B cell (primary cell): Measurements from ENCODE around the gene ANTKMT. TPM values are rescaled to one million over a fixed set of nuclear protein-coding genes. Genes with fewer than 3 reads are reported as not detected.
A peak's percentile ranks its signal among the peaks of the same experiment; 100 is the strongest.

Source experiments
- ATAC-seq: fragments of 200-7000 bp; cut with Tn5 transposase; one replicate; pipeline ENCODE4 v1.10.0; 2021; ENCODE audit warnings: low read depth, mild to moderate bottlenecking, moderate number of reproducible peaks, moderate library complexity
- CTCF ChIA-PET: fragments of 350-600 bp; sonication (Branson Sonifier 250); formaldehyde crosslinking; loops from one replicate; lab custom pipeline; 2021; ENCODE audit warnings: antibody characterized with exemption, inconsistent platforms; lab: Charles Lee
- POLR2A ChIA-PET: fragments of 350-600 bp; sonication (Branson Sonifier 250); formaldehyde crosslinking; loops from one replicate; lab custom pipeline; 2021; ENCODE audit warnings: antibody characterized with exemption; lab: Charles Lee
- DNase-seq: peaks from one replicate; pipeline ENCODE4 v3.0.0; 2013
- H2AFZ ChIP-seq: 2 replicates; pipeline ENCODE4 v1.6.1; 2012; ENCODE audit warnings: mild to moderate bottlenecking, low read depth, low read length; ENCODE audit not compliant: insufficient read depth, poor library complexity, severe bottlenecking
- H3K27ac ChIP-seq, 2 donors: 1 replicate in 1 of 2; 2 replicates in 1 of 2; pipeline ENCODE4 v1.5.1; 2012 to 2013; ENCODE audit warnings: low read length in 2 of 2, mild to moderate bottlenecking in 2 of 2, moderate library complexity in 1 of 2
- H3K27me3 ChIP-seq, 4 experiments: fragments of 200-600 bp in 1 of 4; sonication (generic) in 1 of 4; replicated peaks in 1 of 4; 1 replicate in 2 of 4; 2 replicates in 2 of 4; pipeline versions ENCODE4 v1.6.1 to v1.7.0; 2013 to 2016; ENCODE audit warnings: low read length in 3 of 4, mild to moderate bottlenecking in 2 of 4, mixed read lengths in 1 of 4, moderate library complexity in 1 of 4; ENCODE audit not compliant: insufficient read depth in 4 of 4, control insufficient read depth in 3 of 4; ENCODE audit errors: control extremely low read depth in 1 of 4
- H3K36me3 ChIP-seq, 2 experiments: replicated peaks in 1 of 2; 1 replicate in 1 of 2; 2 replicates in 1 of 2; pipeline versions ENCODE4 v1.6.1 to v1.7.1; 2013; ENCODE audit warnings: low read length in 1 of 2; ENCODE audit not compliant: insufficient read depth in 2 of 2, control insufficient read depth in 1 of 2; ENCODE audit errors: control extremely low read depth in 1 of 2, extremely low read depth in 1 of 2
- H3K4me1 ChIP-seq, 2 donors: fragments of 200-600 bp in 1 of 2; sonication (generic) in 1 of 2; 1 replicate in 1 of 2; 2 replicates in 1 of 2; pipeline versions ENCODE4 v1.5.1 to v1.6.1; 2013 to 2017; ENCODE audit warnings: low read length in 2 of 2; ENCODE audit not compliant: control insufficient read depth in 2 of 2, insufficient read depth in 2 of 2
- H3K4me2 ChIP-seq: replicated peaks from 2 replicates; pipeline ENCODE3; 2012; ENCODE audit warnings: mild to moderate bottlenecking, low read depth, low read length; ENCODE audit not compliant: poor library complexity, severe bottlenecking
- H3K4me3 ChIP-seq, 5 experiments: fragments of 200-600 bp in 1 of 5; sonication (generic) in 1 of 5; 1 replicate in 3 of 5; 2 replicates in 2 of 5; pipeline versions ENCODE4 v1.5.1 to v1.7.0; 2011 to 2016; ENCODE audit warnings: low read length in 4 of 5, mild to moderate bottlenecking in 4 of 5, low read depth in 2 of 5, control low read depth in 1 of 5, moderate library complexity in 1 of 5; ENCODE audit not compliant: insufficient read depth in 1 of 5; ENCODE audit errors: control extremely low read depth in 1 of 5, extremely low read depth in 1 of 5
- H3K79me2 ChIP-seq: fragments of 200-600 bp; sonication (generic); one replicate; pipeline ENCODE4 v1.6.0; 2016; ENCODE audit warnings: low read length; ENCODE audit not compliant: control insufficient read depth, insufficient read depth
- H3K9ac ChIP-seq: fragments of 200-600 bp; sonication (generic); 2 replicates; pipeline ENCODE4 v1.6.1; 2017; ENCODE audit warnings: mild to moderate bottlenecking, low read length, moderate library complexity
- H3K9me3 ChIP-seq, 3 donors: one replicate each; pipeline versions ENCODE4 v1.6.1 to v1.7.1; 2013; ENCODE audit warnings: low read length in 2 of 3; ENCODE audit not compliant: control insufficient read depth in 2 of 3, insufficient read depth in 1 of 3; ENCODE audit errors: control extremely low read depth in 1 of 3
- H4K20me1 ChIP-seq: 2 replicates; pipeline ENCODE4 v1.6.0; 2012; ENCODE audit warnings: mild to moderate bottlenecking, low read length; ENCODE audit not compliant: insufficient read depth, control insufficient read depth, poor library complexity, severe bottlenecking
- H3K27ac Mint-ChIP-seq: one replicate; pipeline ENCODE4 v1.8.0; 2021; ENCODE audit warnings: mixed read lengths
- H3K27me3 Mint-ChIP-seq: one replicate; pipeline ENCODE4 v1.8.0; 2021; ENCODE audit warnings: mixed read lengths
- H3K4me1 Mint-ChIP-seq: one replicate; pipeline ENCODE4 v1.8.0; 2021; ENCODE audit warnings: mixed read lengths
- H3K4me3 Mint-ChIP-seq: one replicate; pipeline ENCODE4 v1.8.0; 2021; ENCODE audit warnings: mixed read lengths
- H3K9me3 Mint-ChIP-seq: one replicate; pipeline ENCODE4 v1.8.0; 2022; ENCODE audit warnings: mixed read lengths; ENCODE audit not compliant: insufficient read depth
- EZH2 ChIP-seq: IDR thresholded peaks from 2 replicates; pipeline ENCODE4 v1.6.1; 2012; ENCODE audit warnings: borderline replicate concordance, low read depth, mild to moderate bottlenecking, moderate library complexity, low read length; ENCODE audit not compliant: insufficient read depth, poor library complexity, severe bottlenecking
- WGBS: methylation state at CpG from one replicate; pipeline ENCODE4 v1.1.5; 2013; ENCODE audit warnings: missing lambda C conversion rate; ENCODE audit not compliant: insufficient coverage; 5-methylcytosine and 5-hydroxymethylcytosine counted together
- intact Hi-C: fragments of 100-400 bp; cut with micrococcal nuclease; formaldehyde crosslinking; loops from one replicate; pipeline ENCODE4 v1.10.0; 2022
- polyA plus RNA-seq: library from polyadenylated mRNA; depleted of rRNA; stranded (reverse); fragments of >200 nt; gene quantifications from 2 replicates; pipeline ENCODE4 v1.2.3, GENCODE V29; 2012
- total RNA-seq, 2 donors: library from RNA; stranded (reverse); fragments of 120-200 nt in 1 of 2; gene quantifications; 1 replicate in 1 of 2; 2 replicates in 1 of 2; pipeline versions ENCODE4 v1.2.3 to v1.2.4, GENCODE V29; 2013 to 2022
- TF ChIP-seq, protein P1 (sequence below): fragments of 200-600 bp; IDR thresholded peaks from one replicate; pipeline ENCODE4 v1.8.0; 2022; ENCODE audit warnings: antibody characterized with exemption, mild to moderate bottlenecking

Gene ANTKMT
- total and polyA plus RNA-seq, 2 donors (not counting 1 experiment from before 2014, with no cell fraction given), result 41.0 to 54.1 TPM

DNA sequence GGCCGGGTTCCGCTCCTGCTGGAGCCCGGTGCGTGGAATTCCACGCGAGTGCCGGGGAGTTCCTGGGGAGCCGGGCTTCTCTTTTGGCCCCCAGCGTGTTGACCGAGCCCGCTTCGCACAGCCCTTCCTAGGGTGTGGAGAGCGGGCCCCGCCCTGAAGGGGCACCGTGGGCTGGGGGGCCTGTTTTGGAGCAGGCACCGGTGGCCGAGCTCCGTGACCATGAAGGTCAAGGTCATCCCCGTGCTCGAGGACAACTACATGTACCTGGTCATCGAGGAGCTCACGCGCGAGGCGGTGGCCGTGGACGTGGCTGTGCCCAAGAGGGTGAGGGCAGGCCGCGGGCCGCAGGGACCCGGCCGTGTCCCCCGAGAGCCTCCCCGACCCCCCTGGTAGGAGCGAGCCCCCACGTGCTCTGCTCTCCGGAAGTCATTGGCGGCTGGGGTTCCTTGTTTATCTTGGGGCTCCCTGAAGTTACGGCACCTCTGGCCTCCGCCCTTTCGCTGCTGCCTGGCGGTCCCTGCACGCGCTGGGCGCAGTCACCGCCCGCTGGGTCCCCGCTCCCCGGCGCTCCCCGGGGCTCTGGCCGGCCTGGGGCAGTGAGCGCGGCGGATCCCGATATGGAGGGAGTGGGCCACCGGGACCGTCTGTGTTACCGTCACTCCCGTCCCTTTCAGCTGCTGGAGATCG, 6.5 kb downstream of the ANTKMT start:
- H3K9me3 Mint-ChIP-seq, result no peaks in the 10 kb centered on the region
- H2AFZ ChIP-seq, result peak overlapping the region; percentile 62
- ATAC-seq, result peak; percentile 21

More for the DNA sequence above, 6.5 kb downstream of the ANTKMT start:
- Histone ChIP-seq H3K4me2 (peak overlapping the region; percentile 97), H3K9ac (peak overlapping the region; percentile 86), H4K20me1 (peaks cover 14% of the 10 kb centered on the region), H3K4me1 (peaks cover 10 to 28% of the 10 kb centered on the region in 2 donors), H3K79me2 (no peaks in the 10 kb centered on the region), H3K36me3 (peaks cover 0 to 13% of the 10 kb centered on the region in 2 experiments), H3K27me3 (no peaks in the 10 kb centered on the region), H3K9me3 (no peaks in the 10 kb centered on the region), H3K4me3 (peak overlapping the region; percentile 42 to 81 (median 70)), H3K27ac (peak overlapping the region; percentile 73 to 87)
- DNase-seq, result peak; percentile 69
- ChIA-PET CTCF (interaction anchor here (0.8 to 1.8 kb wide), 6 partner anchors 9 to 57 kb away, joined by 3 to 5 read pairs (median 4); partner anchors contain the start of gene CIAO3), POLR2A (interaction anchor here (1.2 to 1.5 kb wide), 3 partner anchors 8 to 13 kb away, joined by 8 to 11 read pairs (median 11); partner anchors contain the start of gene CIAO3)
- H3K27ac Mint-ChIP-seq, result no peak overlapping the region
- TF ChIP-seq, protein P1, sequence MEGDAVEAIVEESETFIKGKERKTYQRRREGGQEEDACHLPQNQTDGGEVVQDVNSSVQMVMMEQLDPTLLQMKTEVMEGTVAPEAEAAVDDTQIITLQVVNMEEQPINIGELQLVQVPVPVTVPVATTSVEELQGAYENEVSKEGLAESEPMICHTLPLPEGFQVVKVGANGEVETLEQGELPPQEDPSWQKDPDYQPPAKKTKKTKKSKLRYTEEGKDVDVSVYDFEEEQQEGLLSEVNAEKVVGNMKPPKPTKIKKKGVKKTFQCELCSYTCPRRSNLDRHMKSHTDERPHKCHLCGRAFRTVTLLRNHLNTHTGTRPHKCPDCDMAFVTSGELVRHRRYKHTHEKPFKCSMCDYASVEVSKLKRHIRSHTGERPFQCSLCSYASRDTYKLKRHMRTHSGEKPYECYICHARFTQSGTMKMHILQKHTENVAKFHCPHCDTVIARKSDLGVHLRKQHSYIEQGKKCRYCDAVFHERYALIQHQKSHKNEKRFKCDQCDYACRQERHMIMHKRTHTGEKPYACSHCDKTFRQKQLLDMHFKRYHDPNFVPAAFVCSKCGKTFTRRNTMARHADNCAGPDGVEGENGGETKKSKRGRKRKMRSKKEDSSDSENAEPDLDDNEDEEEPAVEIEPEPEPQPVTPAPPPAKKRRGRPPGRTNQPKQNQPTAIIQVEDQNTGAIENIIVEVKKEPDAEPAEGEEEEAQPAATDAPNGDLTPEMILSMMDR, result no peak
- no peak for TF ChIP-seq EZH2
- intact Hi-C loops, result loop anchor here (1.0 to 5.0 kb wide), 2 partner anchors 61 to 885 kb away; partner anchors contain the start of genes CHTF18, CRAMP1, IFT140 and RPUSD1
- WGBS, result under 1% methylated on average over 61 of the region's 61 CpGs
- no peaks in the 10 kb centered on the region for H3K27me3 Mint-ChIP-seq
- H3K4me1 Mint-ChIP-seq, result peaks cover 19% of the 10 kb centered on the region
- peak overlapping the region; percentile 69 for H3K4me3 Mint-ChIP-seq
